ENCODE data around the gene GLIPR2.
A peak's percentile ranks its signal among the peaks of the same experiment; 100 is the strongest.

The GLIPR2 gene

GRCh38 chr9:36163049-36163785 lies 26.7 kb downstream of the GLIPR2 start (continued):
- TF ChIP-seq PRDM1 (tag by site-specific recombination; IDR thresholded peaks at IDR 0.05): no peak
- TF ChIP-seq ZSCAN4 (tag by site-specific recombination; IDR thresholded peaks at IDR 0.05): no peak
- peak; percentile 51 for TF ChIP-seq PATZ1 (tag by site-specific recombination; IDR thresholded peaks at IDR 0.05)
- TF ChIP-seq KLF17 (tag by site-specific recombination; IDR thresholded peaks at IDR 0.05): peak; percentile 42; the same call in 1 of the 2 replicates
- TF ChIP-seq ZBTB26 (tag by site-specific recombination; optimal IDR thresholded peaks at IDR 0.05): no peak
- TF ChIP-seq IKZF3 (tag by site-specific recombination; IDR thresholded peaks at IDR 0.05): no peak
- TF ChIP-seq PRDM2 (tag by site-specific recombination; IDR thresholded peaks at IDR 0.05; ENCODE audit: borderline replicate concordance): no peak
- no peak for TF ChIP-seq ZNF521 (tag by site-specific recombination; IDR thresholded peaks at IDR 0.05)
- no peak for TF ChIP-seq ZNF214 (tag by site-specific recombination; IDR thresholded peaks at IDR 0.05; ENCODE audit: borderline replicate concordance)
- no peak for TF ChIP-seq ZNF184 (tag by site-specific recombination; IDR thresholded peaks at IDR 0.05)
- TF ChIP-seq ZNF704 (tag by site-specific recombination; IDR thresholded peaks at IDR 0.05): no peak
- no peak for TF ChIP-seq MEIS1 (CRISPR knock-in tag; IDR thresholded peaks at IDR 0.05; ENCODE audit: borderline replicate concordance)
- no peak for TF ChIP-seq SALL2 (tag by site-specific recombination; IDR thresholded peaks at IDR 0.05; ENCODE audit: borderline replicate concordance)
- TF ChIP-seq ZNF280C (tag by site-specific recombination; IDR thresholded peaks at IDR 0.05): no peak
- 0 out of 2 replicates have a peak, but pooled peaks have one; percentile 44 for TF ChIP-seq KLF16 (tag by site-specific recombination; IDR thresholded peaks at IDR 0.05)
- no peak for TF ChIP-seq SP7 (tag by site-specific recombination; IDR thresholded peaks at IDR 0.05)
- TF ChIP-seq ZNF341 (tag by site-specific recombination; IDR thresholded peaks at IDR 0.05; ENCODE audit: low read depth): no peak
- TF ChIP-seq ZNF449 (tag by site-specific recombination; IDR thresholded peaks at IDR 0.05): no peak
- TF ChIP-seq ZBTB48 (tag by site-specific recombination; IDR thresholded peaks at IDR 0.05): 0 out of 2 replicates have a peak, but pooled peaks have one; percentile 17
- peak; percentile 30; the same call in 1 of the 2 replicates for TF ChIP-seq ZNF366 (tag by site-specific recombination; conservative IDR thresholded peaks at IDR 0.05)
- TF ChIP-seq ZNF626 (tag by site-specific recombination; IDR thresholded peaks at IDR 0.05): no peak
- TF ChIP-seq ZNF561 (tag by site-specific recombination; IDR thresholded peaks at IDR 0.05; ENCODE audit: borderline replicate concordance): no peak

Data from HEK293 (cell line).